WTC11 (cell line): ENCODE data around the gene RFWD3. TPM values are rescaled to one million over a fixed set of nuclear protein-coding genes. Genes with fewer than 3 reads are reported as not detected.
A peak's percentile ranks its signal among the peaks of the same experiment; 100 is the strongest.

Experiments used
- ATAC-seq: fragments of 200-7000 bp; cut with Tn5 transposase; 2 replicates; pipeline ENCODE4 v1.10.0; 2021; ENCODE audit warnings: mild to moderate bottlenecking, moderate library complexity
- CTCF ChIA-PET: fragments of 300-600 bp; sonication (Branson Sonifier 250); formaldehyde crosslinking; loops from one replicate; lab custom pipeline; 2021; ENCODE audit warnings: antibody characterized with exemption; lab: Charles Lee
- POLR2A ChIA-PET: fragments of 350-600 bp; sonication (Branson Sonifier 250); formaldehyde crosslinking; loops from one replicate; lab custom pipeline; 2021; ENCODE audit warnings: antibody characterized with exemption; lab: Charles Lee
- DNase-seq: peaks from one replicate; pipeline ENCODE4 v3.0.0; 2021; ENCODE audit warnings: low spot score
- H3K27ac Mint-ChIP-seq: 2 replicates; pipeline ENCODE4 v1.8.0; 2021; ENCODE audit warnings: mixed read lengths
- H3K27me3 Mint-ChIP-seq: 2 replicates; pipeline ENCODE4 v1.8.0; 2021; ENCODE audit warnings: low read depth, mild to moderate bottlenecking, moderate library complexity, mixed read lengths
- H3K36me3 Mint-ChIP-seq: 2 replicates; pipeline ENCODE4 v1.8.0; 2021; ENCODE audit warnings: mixed read lengths
- H3K4me1 Mint-ChIP-seq: 2 replicates; pipeline ENCODE4 v1.8.0; 2022; ENCODE audit warnings: mixed read lengths
- H3K4me3 Mint-ChIP-seq: 2 replicates; pipeline ENCODE4 v1.8.0; 2021; ENCODE audit warnings: mild to moderate bottlenecking, moderate library complexity, mixed read lengths
- H3K9me3 Mint-ChIP-seq: 2 replicates; pipeline ENCODE4 v1.8.0; 2021; ENCODE audit warnings: mixed read lengths
- AFF4 ChIP-seq: sonication (generic); formaldehyde crosslinking; IDR thresholded peaks from 2 replicates; pipeline ENCODE4 v1.8.1; 2023; ENCODE audit warnings: mild to moderate bottlenecking, missing genetic modification reagents, borderline replicate concordance
- ATF3 ChIP-seq: sonication (generic); formaldehyde crosslinking; conservative IDR thresholded peaks from 2 replicates; pipeline ENCODE4 v1.8.1; 2022; ENCODE audit warnings: mild to moderate bottlenecking, missing genetic modification reagents
- CTCF ChIP-seq: fragments of 200-600 bp; IDR thresholded peaks from 2 replicates; pipeline ENCODE4 v1.8.0; 2022; ENCODE audit warnings: antibody characterized with exemption
- E2F5 ChIP-seq: sonication (generic); formaldehyde crosslinking; IDR thresholded peaks from 2 replicates; pipeline ENCODE4 v1.8.1; 2022; ENCODE audit warnings: mild to moderate bottlenecking, moderate library complexity, missing genetic modification reagents
- FOXK1 ChIP-seq: sonication (generic); formaldehyde crosslinking; IDR thresholded peaks from 2 replicates; pipeline ENCODE4 v1.8.0; 2022; ENCODE audit warnings: mild to moderate bottlenecking, moderate library complexity, missing genetic modification reagents
- GTF2I ChIP-seq: fragments of 250-450 bp; sonication (Bioruptor Pico); conservative IDR thresholded peaks from 2 replicates; pipeline ENCODE4 v1.4.0; 2021; ENCODE audit warnings: mild to moderate bottlenecking
- IRF2 ChIP-seq: sonication (generic); formaldehyde crosslinking; IDR thresholded peaks from 2 replicates; pipeline ENCODE4 v1.8.0; 2022; ENCODE audit warnings: low read depth, missing genetic modification reagents, borderline replicate concordance
- JUN ChIP-seq: sonication (generic); formaldehyde crosslinking; IDR thresholded peaks from 2 replicates; pipeline ENCODE4 v1.8.0; 2023; ENCODE audit warnings: mild to moderate bottlenecking, missing genetic modification reagents
- OVOL2 ChIP-seq: fragments of 250-450 bp; sonication (Bioruptor Pico); IDR thresholded peaks from 2 replicates; pipeline ENCODE4 v1.9.0; 2021; ENCODE audit warnings: mild to moderate bottlenecking, borderline replicate concordance
- SMAD4 ChIP-seq: sonication (generic); formaldehyde crosslinking; IDR thresholded peaks from 2 replicates; pipeline ENCODE4 v1.8.0; 2022; ENCODE audit warnings: mild to moderate bottlenecking, missing genetic modification reagents
- SOX15 ChIP-seq: fragments of 250-450 bp; sonication (Bioruptor Pico); IDR thresholded peaks from 2 replicates; pipeline ENCODE4 v1.9.0; 2021; ENCODE audit warnings: mild to moderate bottlenecking
- TEAD4 ChIP-seq: sonication (generic); formaldehyde crosslinking; IDR thresholded peaks from 2 replicates; pipeline ENCODE4 v1.8.0; 2022; ENCODE audit warnings: mild to moderate bottlenecking, missing genetic modification reagents
- ZBTB21 ChIP-seq: sonication (generic); formaldehyde crosslinking; IDR thresholded peaks from 2 replicates; pipeline ENCODE4 v1.8.1; 2023; ENCODE audit warnings: mild to moderate bottlenecking, missing genetic modification reagents, borderline replicate concordance
- ZNF138 ChIP-seq: sonication (generic); formaldehyde crosslinking; conservative IDR thresholded peaks from 2 replicates; pipeline ENCODE4 v1.8.1; 2022; ENCODE audit warnings: mild to moderate bottlenecking, moderate library complexity, missing genetic modification reagents
- ZNF416 ChIP-seq: fragments of 250-450 bp; sonication (Bioruptor Pico); IDR thresholded peaks from 2 replicates; pipeline ENCODE4 v1.9.0; 2021; ENCODE audit warnings: mild to moderate bottlenecking, inconsistent platforms
- ZNF671 ChIP-seq: fragments of 250-450 bp; sonication (Bioruptor Pico); IDR thresholded peaks from 2 replicates; pipeline ENCODE4 v1.8.0; 2021; ENCODE audit warnings: mild to moderate bottlenecking
- total RNA-seq: library from RNA; stranded (reverse); gene quantifications from 3 replicates; pipeline ENCODE4 v1.2.3, GENCODE V29; 2021
- TF ChIP-seq, protein P1 (sequence below): sonication (generic); formaldehyde crosslinking; IDR thresholded peaks from 2 replicates; pipeline ENCODE4 v1.8.1; 2022; ENCODE audit warnings: mild to moderate bottlenecking, missing genetic modification reagents, moderate library complexity, borderline replicate concordance
- TF ChIP-seq, protein P2 (sequence below): fragments of 250-450 bp; sonication (Bioruptor Pico); conservative IDR thresholded peaks from 2 replicates; pipeline ENCODE4 v1.9.0; 2021; ENCODE audit warnings: mild to moderate bottlenecking

RFWD3 gene
- total RNA-seq, 1 experiment from 2014 or later: 109 TPM

DNA sequence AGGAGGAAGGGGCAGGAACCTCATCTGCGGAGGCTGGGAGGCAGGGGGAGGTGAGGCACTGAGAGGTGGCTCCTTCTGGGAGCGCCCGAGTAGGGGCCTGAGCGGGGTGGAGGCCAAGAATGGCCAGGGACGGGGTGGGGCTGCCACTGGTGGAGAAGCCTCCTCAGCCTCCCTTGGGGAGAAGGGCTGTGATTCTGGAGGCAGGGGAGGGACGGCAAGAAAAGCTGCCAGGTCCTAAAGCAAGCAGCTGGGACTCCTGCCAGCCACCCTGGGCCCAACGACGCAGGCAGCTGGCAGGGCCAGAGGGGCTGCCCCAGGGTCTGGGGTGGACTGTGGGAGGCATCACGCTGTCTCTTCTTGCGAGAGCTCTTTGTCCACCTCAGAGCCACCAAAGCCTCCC lies 46.6 kb upstream of the RFWD3 start (continued):
- TF ChIP-seq TEAD4 (CRISPR knock-in tag): no peak
- no peak for TF ChIP-seq OVOL2 (CRISPR knock-in tag)
- no peak for TF ChIP-seq AFF4 (CRISPR knock-in tag)
- TF ChIP-seq, all 79 proteins: peak for 0

GRCh38 chr16:74711938-74712337 lies 45.3 kb upstream of the RFWD3 start:
- Mint-ChIP-seq H3K4me3 (no peak overlapping the region), H3K9me3 (no peaks in the 10 kb centered on the region), H3K27ac (0 out of 2 replicates have a peak overlapping the region, but pooled peaks have one; percentile 13), H3K36me3 (no peaks in the 10 kb centered on the region), H3K27me3 (no peaks in the 10 kb centered on the region), H3K4me1 (peaks cover 8% of the 10 kb centered on the region)
- CTCF ChIA-PET: interaction anchor here (0.6 to 5.0 kb wide), 11 partner anchors 8 to 151 kb away, joined by 3 to 63 read pairs (median 3); partner anchors contain the start of gene FA2H
- DNase-seq (no peak), ATAC-seq (no peak)
- TF ChIP-seq SOX15 (CRISPR knock-in tag): no peak
- TF ChIP-seq ATF3 (CRISPR knock-in tag): no peak
- TF ChIP-seq SMAD4 (CRISPR knock-in tag): no peak
- TF ChIP-seq GTF2I: no peak
- no peak for TF ChIP-seq ZNF671 (CRISPR knock-in tag)
- no peak for TF ChIP-seq CTCF
- TF ChIP-seq E2F5 (CRISPR knock-in tag): no peak
- no peak for TF ChIP-seq IRF2 (CRISPR knock-in tag)
- POLR2A ChIA-PET: interaction anchor here (0.6 kb wide), 1 partner anchor 150 kb away, joined by 7 read pairs; no protein-coding TSS in a partner anchor

- no peaks in the 10 kb centered on the region for H3K27me3 Mint-ChIP-seq
- TF ChIP-seq, protein P1, sequence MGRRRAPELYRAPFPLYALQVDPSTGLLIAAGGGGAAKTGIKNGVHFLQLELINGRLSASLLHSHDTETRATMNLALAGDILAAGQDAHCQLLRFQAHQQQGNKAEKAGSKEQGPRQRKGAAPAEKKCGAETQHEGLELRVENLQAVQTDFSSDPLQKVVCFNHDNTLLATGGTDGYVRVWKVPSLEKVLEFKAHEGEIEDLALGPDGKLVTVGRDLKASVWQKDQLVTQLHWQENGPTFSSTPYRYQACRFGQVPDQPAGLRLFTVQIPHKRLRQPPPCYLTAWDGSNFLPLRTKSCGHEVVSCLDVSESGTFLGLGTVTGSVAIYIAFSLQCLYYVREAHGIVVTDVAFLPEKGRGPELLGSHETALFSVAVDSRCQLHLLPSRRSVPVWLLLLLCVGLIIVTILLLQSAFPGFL (CRISPR knock-in tag): no peak
- TF ChIP-seq ZNF416 (CRISPR knock-in tag) (no peak), JUN (CRISPR knock-in tag) (no peak), FOXK1 (CRISPR knock-in tag) (no peak), ZBTB21 (CRISPR knock-in tag) (no peak), ZNF138 (no peak), E2F5 (CRISPR knock-in tag) (no peak)
- TF ChIP-seq, protein P2, sequence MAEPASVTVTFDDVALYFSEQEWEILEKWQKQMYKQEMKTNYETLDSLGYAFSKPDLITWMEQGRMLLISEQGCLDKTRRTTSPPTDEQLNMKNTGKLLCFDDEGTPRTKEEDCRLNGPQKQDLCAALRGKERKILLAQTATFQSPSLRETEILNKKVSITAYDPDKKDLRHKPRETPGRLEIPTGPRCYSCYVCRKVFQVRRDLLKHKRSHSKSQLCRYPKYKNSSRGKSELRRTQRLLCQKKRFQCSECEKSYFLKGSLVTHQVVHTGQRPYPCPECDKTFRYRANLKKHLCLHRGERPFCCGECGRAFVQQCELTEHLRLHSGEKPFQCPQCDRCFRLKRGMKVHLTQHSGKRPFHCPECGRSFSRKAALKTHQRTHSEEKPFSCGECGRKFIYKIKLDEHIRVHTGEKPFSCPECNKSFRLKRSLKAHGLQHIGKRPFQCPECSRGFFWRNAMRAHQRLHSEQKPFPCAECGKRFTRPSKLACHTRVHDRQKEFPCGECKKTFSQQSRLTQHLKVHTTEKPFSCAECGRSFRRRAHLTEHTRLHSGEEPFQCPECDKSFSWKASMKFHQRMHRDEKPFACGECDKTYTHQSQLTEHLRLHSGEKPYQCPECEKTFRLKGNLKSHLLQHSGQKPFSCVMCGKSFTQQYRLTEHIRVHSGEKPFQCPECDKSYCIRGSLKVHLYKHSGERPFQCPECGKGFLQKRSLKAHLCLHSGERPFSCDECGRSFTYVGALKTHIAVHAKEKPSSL: no peak
- H3K4me1 Mint-ChIP-seq: peaks cover 8% of the 10 kb centered on the region
- ChIA-PET CTCF (interaction anchor here (0.6 to 5.0 kb wide), 10 partner anchors 10 to 311 kb away, joined by 3 to 63 read pairs (median 4); partner anchors contain the start of gene MLKL), POLR2A (interaction anchor here (0.6 to 1.0 kb wide), 2 partner anchors 37 to 43 kb away, joined by 3 to 5 read pairs; no protein-coding TSS in a partner anchor)
- no peaks in the 10 kb centered on the region for H3K36me3 Mint-ChIP-seq
- H3K9me3 Mint-ChIP-seq: no peaks in the 10 kb centered on the region
- H3K4me3 Mint-ChIP-seq: no peak overlapping the region
- no peak overlapping the region for H3K27ac Mint-ChIP-seq
- DNase-seq (no peak), ATAC-seq (no peak)
Observed at GRCh38 chr16:74710401-74710800, 43.7 kb upstream of the RFWD3 start.
